Ovary (tissue), 9 donors: Measurements from ENCODE around the gene MEP1A. TPM values are rescaled to one million over a fixed set of nuclear protein-coding genes. Genes with fewer than 3 reads are reported as not detected.
A peak's percentile ranks its signal among the peaks of the same experiment; 100 is the strongest.

ENCODE experiments used
- DNase-seq, 5 donors: peaks; one replicate each; pipeline ENCODE4 v3.0.0-alpha.2; 2019 to 2020
- H3K27ac ChIP-seq, 2 donors: fragments of 200-600 bp; one replicate each; pipeline versions ENCODE4 v1.5.1 to v1.8.0; 2019 to 2022
- H3K27me3 ChIP-seq: fragments of 200-600 bp; one replicate; pipeline ENCODE4 v1.8.0; 2022
- H3K36me3 ChIP-seq: fragments of 200-600 bp; sonication (generic); one replicate; pipeline ENCODE4 v1.5.1; 2019
- H3K4me1 ChIP-seq: one replicate; pipeline ENCODE4 v1.8.1; 2013; ENCODE audit warnings: mild to moderate bottlenecking, moderate library complexity; ENCODE audit not compliant: insufficient read depth
- H3K4me3 ChIP-seq: fragments of 200-600 bp; sonication (generic); one replicate; pipeline ENCODE4 v1.5.1; 2017
- H3K9me3 ChIP-seq, 2 donors: fragments of 200-600 bp in 1 of 2; sonication (generic) in 1 of 2; one replicate each; pipeline versions ENCODE4 v1.5.1 to v1.8.1; 2013 to 2019; ENCODE audit warnings: mild to moderate bottlenecking in 1 of 2, moderate library complexity in 1 of 2
- CTCF ChIP-seq, 3 donors: fragments of 450-650 bp in 2 of 3; fragments of 200-600 bp in 1 of 3; IDR thresholded peaks; one replicate each; pipeline versions ENCODE4 v1.5.1 to v1.8.0; 2016 to 2022; ENCODE audit warnings: antibody characterized with exemption in 3 of 3, mild to moderate bottlenecking in 1 of 3
- EP300 ChIP-seq: sonication (generic); formaldehyde crosslinking; IDR thresholded peaks from one replicate; pipeline ENCODE4 v1.6.1; 2017; ENCODE audit warnings: antibody characterized with exemption
- POLR2A ChIP-seq: fragments of 450-650 bp; IDR thresholded peaks from one replicate; pipeline ENCODE4 v1.6.1; 2017; ENCODE audit warnings: antibody characterized with exemption, mild to moderate bottlenecking, moderate library complexity
- WGBS, 3 donors: extraction: QIAGEN DNeasy Blood & Tissue Kit in 1 of 3; methylation state at CpG; one replicate each; pipeline versions ENCODE4 v1.1.5 to v1.1.7; 2013 to 2017; 5-methylcytosine and 5-hydroxymethylcytosine counted together
- intact Hi-C, 4 donors: fragments of 100-400 bp; cut with DNase I; formaldehyde crosslinking; loops; one replicate each; pipeline versions ENCODE4 v1.11.0 to v1.15.1; 2022 to 2023
- polyA plus RNA-seq, 2 donors: library from polyadenylated mRNA; stranded (reverse); fragments of 200-250 nt in 1 of 2; fragments of 350-450 nt in 1 of 2; fragmentation: Illumina TruSeq in 1 of 2; extraction: RNeasy Lipid Tissue Mini Kit (QIAGEN cat#74804) in 1 of 2; gene quantifications; one replicate each; pipeline ENCODE4 v1.2.3, GENCODE V29; 2013 to 2014
- total RNA-seq, 7 donors: library from RNA; depleted of rRNA in 2 of 7; stranded (reverse); fragments of >200 nt in 2 of 7; fragmentation: NEBNext Ultra II Directional in 3 of 7; extraction: Animal tissue kit (Norgen Biotek cat#: 25700) in 3 of 7; gene quantifications; one replicate each; pipeline versions ENCODE4 v1.1.0 to v1.2.4, GENCODE V29; 2016 to 2023
- donor health status: DM: no; HTN: no; CAD: no; lungs with moderate emphysema.
- donor health status: DM: no; HTN: no; CAD: no.
- donor health status: Bipolar disorder and iron deficiency.
- donor health status: DM: yes; HTN: yes; CAD: no.
- donor health status: DM: no; HTN: no; CAD: no.
- donor health status: DM: yes; HTN: yes; CAD: no.

MEP1A gene
- total and polyA plus RNA-seq, 9 donors = 0.13 to 3.0 (median 0.80) TPM; not detected in 6

- 86 to 92% (median 89%) methylated on average over 12 of the region's 12 CpGs for whole genome bisulfite sequencing, 3 donors
- no peak for DNase-seq
- Histone ChIP-seq H3K27ac (no peak overlapping the region), H3K36me3 (no peaks in the 10 kb centered on the region), H3K27me3 (no peaks in the 10 kb centered on the region), H3K9me3 (no peaks in the 10 kb centered on the region), H3K4me1 (no peaks in the 10 kb centered on the region), H3K4me3 (no peak overlapping the region)
- no peak for TF ChIP-seq EP300
- TF ChIP-seq CTCF (IDR thresholded peaks at IDR 0.05) = no peak
- no peak for TF ChIP-seq POLR2A
- intact Hi-C loops = no loop called here
These were observed 15.5 kb upstream of the MEP1A start for GRCh38 chr6:46777476-46778346.

GRCh38 chr6:46781478-46782378 is 11.5 kb upstream of the MEP1A start:
- no peak overlapping the region for H3K4me3 ChIP-seq
- H3K9me3 ChIP-seq = no peaks in the 10 kb centered on the region
- H3K27me3 ChIP-seq = no peaks in the 10 kb centered on the region
- H3K4me1 ChIP-seq = no peaks in the 10 kb centered on the region
- intact Hi-C loops = loop anchor here in 2 of 4 donors (5.0 to 10.0 kb wide), 2 partner anchors 559 to 567 kb away; no protein-coding TSS in a partner anchor
- peak in 4 of 5 donors; percentile 17 to 53 (median 26) for DNase-seq
- no peak for TF ChIP-seq POLR2A
- TF ChIP-seq EP300 = no peak
- peak in 2 of 3 donors; percentile 30 to 37 for TF ChIP-seq CTCF (IDR thresholded peaks at IDR 0.05)
- 31 to 34% (median 32%) methylated on average over 6 of the region's 6 CpGs for WGBS, 3 donors
- H3K27ac ChIP-seq = no peak overlapping the region
- H3K36me3 ChIP-seq = no peaks in the 10 kb centered on the region

- 80 to 92% (median 86%) methylated on average over 1 of the region's 1 CpG for WGBS, 3 donors
- intact Hi-C loops = loop anchor here in 2 of 4 donors (5.0 to 10.0 kb wide), 2 partner anchors 562 to 570 kb away; no protein-coding TSS in a partner anchor
- TF ChIP-seq POLR2A (no peak), CTCF (IDR thresholded peaks at IDR 0.05) (no peak), EP300 (no peak)
These were observed 8.7 kb upstream of the MEP1A start for GRCh38 chr6:46784535-46784934.

GRCh38 chr6:46787871-46788540 is 5.2 kb upstream of the MEP1A start:
- Histone ChIP-seq H3K36me3 (no peaks in the 10 kb centered on the region), H3K27ac (no peak overlapping the region), H3K27me3 (no peaks in the 10 kb centered on the region), H3K4me1 (no peaks in the 10 kb centered on the region), H3K9me3 (no peaks in the 10 kb centered on the region), H3K4me3 (no peak overlapping the region)
- WGBS, 3 donors = 92 to 94% (median 93%) methylated on average over 5 of the region's 5 CpGs
- no peak for DNase-seq
- intact Hi-C loops = loop anchor here in 1 of 4 donors (10.0 kb wide), 1 partner anchor 573 kb away; no protein-coding TSS in a partner anchor
- TF ChIP-seq EP300 = no peak
- no peak for TF ChIP-seq CTCF (IDR thresholded peaks at IDR 0.05)
- TF ChIP-seq POLR2A = no peak

More at GRCh38 chr6:46784535-46784934, 8.7 kb upstream of the MEP1A start:
- H3K36me3 ChIP-seq = no peaks in the 10 kb centered on the region
- H3K27ac ChIP-seq = no peak overlapping the region
- H3K9me3 ChIP-seq = no peaks in the 10 kb centered on the region
- no peak for DNase-seq
- H3K4me3 ChIP-seq = no peak overlapping the region
- H3K4me1 ChIP-seq = no peaks in the 10 kb centered on the region
- no peaks in the 10 kb centered on the region for H3K27me3 ChIP-seq
